Measurements from ENCODE around the gene OSCAR. TPM values are rescaled to one million over a fixed set of nuclear protein-coding genes. Genes with fewer than 3 reads are reported as not detected.

Gene OSCAR
- total RNA-seq, 2 donors from 2014 or later: 2.3 TPM; not detected in 1

DNA sequence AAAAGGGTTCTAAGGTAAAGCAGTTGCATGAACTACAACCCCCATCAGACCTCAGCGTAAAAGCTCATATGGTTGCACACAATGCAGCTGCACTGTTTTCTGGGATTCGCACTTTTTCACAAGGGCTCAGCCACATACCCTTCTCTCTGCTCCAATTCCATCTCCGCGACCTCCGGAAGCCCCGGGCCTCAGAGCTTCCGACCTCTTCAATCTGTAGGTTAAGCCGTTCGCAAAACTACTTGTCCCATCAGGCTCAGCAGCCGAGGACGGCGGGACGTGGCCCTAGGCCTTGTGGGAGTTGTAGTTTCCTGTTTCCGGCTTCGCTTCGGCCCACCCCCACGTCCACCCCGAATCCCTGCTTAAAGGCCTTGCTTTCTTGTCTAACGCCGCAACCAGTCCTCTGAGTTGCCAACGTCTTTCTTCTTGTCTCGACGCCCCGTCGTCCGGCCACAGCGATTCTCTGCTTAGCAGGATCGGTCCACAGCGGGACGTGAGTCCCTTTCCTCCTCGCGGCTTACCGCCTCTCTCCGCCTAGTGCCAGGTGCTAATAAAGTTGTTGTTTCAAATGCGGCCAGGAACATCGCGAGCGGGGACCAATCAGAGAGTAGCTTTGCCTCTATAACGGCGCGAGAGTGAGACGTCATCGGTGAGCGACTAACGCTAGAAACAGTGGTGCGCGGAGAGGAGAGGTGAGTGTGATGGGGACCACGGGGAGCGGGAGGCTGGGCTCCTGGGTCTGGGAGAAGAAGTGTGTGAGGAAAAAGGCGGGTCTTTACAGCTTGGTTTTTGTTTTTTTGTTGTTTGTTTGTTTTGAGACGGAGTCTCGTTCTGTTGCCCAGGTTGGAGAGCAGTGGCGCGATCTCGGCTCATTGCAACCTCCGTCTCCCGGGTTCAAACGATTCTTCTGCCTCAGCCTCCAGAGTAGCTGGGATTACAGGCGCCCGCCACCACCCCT, 14.8 kb upstream of the OSCAR start, which contains the start of the genes PRPF31 and TFPT:
Gene PRPF31 (plus strand): TSS at position 646 of the 955 bp plus-strand sequence. CDS start 2,525 bp downstream, outside the sequence.
Gene TFPT (minus strand): TSS at position 549 of the 955 bp plus-strand sequence. CDS start 388 bp downstream, at position 161.
- WGBS, 2 donors: 0% methylated on average over 52 to 60 of the region's 60 CpGs
- Histone ChIP-seq H3K27ac (peak within 1 kb of the TSS; percentile 67 to 93 (median 83)), H3K4me1 (peaks cover 27% of the 10 kb centered on the region), H3K4me3 (peak within 1 kb of the TSS; percentile 59 to 69), H3K9me3 (no peaks in the 10 kb centered on the region), H3K27me3 (no peaks in the 10 kb centered on the region), H3K36me3 (replicated peaks in 1 of 2; ENCODE audit: insufficient read depth in 1 of 2, low read depth in 2 of 2) (peaks cover 0 to 6% of the 10 kb centered on the region in 2 donors)
- DNase-seq (peak; percentile 96 to 98 (median 98)), ATAC-seq (peak; percentile 95)
- intact Hi-C loops (cut with DNase I): no loop called here
- TF ChIP-seq POLR2A (IDR thresholded peaks at IDR 0.05) (peak in 2 of 3 donors; percentile 80 to 82), CTCF (IDR thresholded peaks at IDR 0.05) (peak in 2 of 7 experiments; percentile 13 to 20)

DNA sequence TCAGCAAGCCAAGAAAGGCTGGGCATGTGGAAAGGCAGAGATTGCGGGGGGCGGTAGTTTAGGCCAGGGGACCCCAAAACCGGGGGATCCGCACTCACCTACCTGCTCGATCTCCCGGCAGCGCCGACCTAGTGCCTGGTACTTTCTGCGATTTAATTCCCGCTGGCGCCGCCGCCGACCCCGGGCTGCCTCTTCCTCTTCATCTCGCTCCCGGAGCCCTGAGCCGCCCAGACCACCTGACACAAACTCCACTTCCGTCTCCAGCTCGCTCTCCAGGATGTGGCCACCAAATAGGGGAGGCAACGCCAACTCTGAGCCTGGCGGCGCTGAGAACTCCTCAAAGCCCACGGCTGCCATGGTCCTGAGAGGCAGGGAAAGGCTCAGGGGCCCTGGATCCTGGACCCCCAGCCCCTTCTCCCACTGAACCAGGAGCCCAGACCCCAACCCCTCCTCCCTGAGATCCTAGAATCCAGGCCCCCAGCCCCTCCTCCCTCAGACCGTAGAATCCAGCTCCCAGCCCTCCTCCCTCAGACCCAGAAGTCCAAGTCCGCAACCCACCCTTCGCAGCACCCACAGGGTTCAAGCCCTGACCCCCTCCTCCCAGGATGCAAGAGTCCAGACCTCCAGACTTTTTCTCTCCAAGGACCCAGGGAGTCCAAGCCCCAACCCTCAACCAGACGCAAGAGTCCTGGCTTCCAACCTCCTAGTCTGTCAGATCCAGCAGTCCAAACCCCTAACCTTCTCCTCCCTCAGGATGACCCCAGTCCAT, 13.9 kb upstream of the OSCAR start:
- DNase-seq (peak in 2 of 4 donors; percentile 21 to 52), ATAC-seq (no peak)
- peak overlapping the region; percentile 59 to 69 for H3K4me3 ChIP-seq
- peaks cover 0 to 6% of the 10 kb centered on the region in 2 donors for H3K36me3 ChIP-seq (replicated peaks in 1 of 2; ENCODE audit: insufficient read depth in 1 of 2, low read depth in 2 of 2)
- H3K4me1 ChIP-seq: peaks cover 27% of the 10 kb centered on the region
- H3K27me3 ChIP-seq: no peaks in the 10 kb centered on the region
- TF ChIP-seq POLR2A (IDR thresholded peaks at IDR 0.05) (no peak), CTCF (IDR thresholded peaks at IDR 0.05) (no peak)
- H3K27ac ChIP-seq: peak overlapping the region; percentile 67 to 93 (median 83)
- intact Hi-C loops (cut with DNase I): no loop called here
- H3K9me3 ChIP-seq: no peaks in the 10 kb centered on the region
- 12 to 25% methylated on average over 23 to 28 of the region's 28 CpGs for WGBS, 2 donors

DNA sequence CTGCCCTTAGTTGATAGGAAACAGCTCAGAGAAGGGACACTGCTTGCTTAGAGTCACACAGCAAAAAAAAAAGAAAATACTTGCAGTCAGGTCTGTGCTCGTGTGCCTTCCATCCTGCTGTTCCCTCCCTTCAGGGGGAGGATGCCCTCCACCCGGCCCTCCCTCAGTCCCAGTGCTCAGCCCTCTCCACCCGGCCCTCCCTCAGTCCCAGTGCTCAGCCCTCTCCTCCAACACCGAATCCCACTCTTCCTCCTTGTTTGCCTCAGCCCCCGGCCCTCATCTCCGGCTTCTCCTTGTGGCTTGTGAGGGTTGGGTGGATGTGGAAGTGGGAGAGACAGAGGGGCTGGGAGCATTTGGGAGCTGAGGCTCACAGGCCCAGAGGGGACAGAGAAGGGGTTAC, 9.0 kb upstream of the OSCAR start:
- H3K27me3 ChIP-seq: no peaks in the 10 kb centered on the region
- DNase-seq (no peak), ATAC-seq (peak; percentile 25)
- no peaks in the 10 kb centered on the region for H3K9me3 ChIP-seq
- peaks cover 10% of the 10 kb centered on the region for H3K4me1 ChIP-seq
- no peak for TF ChIP-seq CTCF (IDR thresholded peaks at IDR 0.05)
- TF ChIP-seq POLR2A (IDR thresholded peaks at IDR 0.05): no peak
- H3K27ac ChIP-seq: no peak overlapping the region
- H3K4me3 ChIP-seq: no peak overlapping the region
- peaks cover 10 to 26% of the 10 kb centered on the region in 2 donors for H3K36me3 ChIP-seq (replicated peaks in 1 of 2; ENCODE audit: insufficient read depth in 1 of 2, low read depth in 2 of 2)
- 77 to 86% methylated on average over 6 of the region's 6 CpGs for WGBS, 2 donors
- intact Hi-C loops (cut with DNase I): no loop called here

- ATAC-seq (no peak), DNase-seq (no peak)
- 72 to 74% methylated on average over 6 to 7 of the region's 7 CpGs for WGBS, 2 donors
- intact Hi-C loops (cut with DNase I): no loop called here
- no peaks in the 10 kb centered on the region for H3K27me3 ChIP-seq
- TF ChIP-seq CTCF (IDR thresholded peaks at IDR 0.05) (no peak), POLR2A (IDR thresholded peaks at IDR 0.05) (no peak)
- peaks cover 10 to 26% of the 10 kb centered on the region in 2 donors for H3K36me3 ChIP-seq (replicated peaks in 1 of 2; ENCODE audit: insufficient read depth in 1 of 2, low read depth in 2 of 2)
- no peaks in the 10 kb centered on the region for H3K9me3 ChIP-seq
- H3K4me1 ChIP-seq: peaks cover 10% of the 10 kb centered on the region
- H3K27ac ChIP-seq: no peak overlapping the region
- H3K4me3 ChIP-seq: no peak overlapping the region
Observed at GRCh38 chr19:54108496-54108895, 7.9 kb upstream of the OSCAR start.
